Measurements from ENCODE around the gene MRPL24. TPM values are rescaled to one million over a fixed set of nuclear protein-coding genes. Genes with fewer than 3 reads are reported as not detected.
A peak's percentile ranks its signal among the peaks of the same experiment; 100 is the strongest.

Gene MRPL24
- total and polyA plus RNA-seq, 8 donors: 39.8 to 68.6 (median 48.3) TPM

GRCh38 chr1:156754219-156754618 is 13.3 kb upstream of the MRPL24 start:
- intact Hi-C loops (cut with DNase I): no loop called here
- Histone ChIP-seq H3K27ac (no peak overlapping the region), H3K4me3 (no peak overlapping the region), H3K4me1 (peaks cover 5 to 14% (median 6%) of the 10 kb centered on the region in 3 donors), H3K9me3 (no peaks in the 10 kb centered on the region), H3K36me3 (no peaks in the 10 kb centered on the region), H3K27me3 (no peaks in the 10 kb centered on the region)
- FAIRE-seq: no peak
- TF ChIP-seq CTCF (IDR thresholded peaks at IDR 0.05): no peak
- DNase-seq: no peak
- WGBS, 2 donors: 82 to 89% methylated on average over 8 of the region's 8 CpGs
- ATAC-seq: no peak

GRCh38 chr1:156752843-156753482 is 12.1 kb upstream of the MRPL24 start:
- intact Hi-C loops (cut with DNase I): no loop called here
- H3K4me1 ChIP-seq: peaks cover 14 to 23% (median 17%) of the 10 kb centered on the region in 3 donors
- no peak for TF ChIP-seq CTCF (IDR thresholded peaks at IDR 0.05)
- no peak for ATAC-seq
- H3K27ac ChIP-seq: peak overlapping the region in 1 of 4 donors; percentile 23
- H3K36me3 ChIP-seq: no peaks in the 10 kb centered on the region
- no peak for FAIRE-seq
- 7% methylated on average over 1 of the region's 1 CpG for WGBS, 2 donors
- no peaks in the 10 kb centered on the region for H3K27me3 ChIP-seq
- no peaks in the 10 kb centered on the region for H3K9me3 ChIP-seq
- peak overlapping the region; percentile 61 to 98 (median 96) for H3K4me3 ChIP-seq
- no peak for DNase-seq

- H3K4me1 ChIP-seq: peaks cover 18 to 29% (median 22%) of the 10 kb centered on the region in 3 donors
- H3K27ac ChIP-seq: peak overlapping the region; percentile 65 to 95 (median 92)
- H3K9me3 ChIP-seq: no peaks in the 10 kb centered on the region
- TF ChIP-seq CTCF (IDR thresholded peaks at IDR 0.05): no peak
- H3K36me3 ChIP-seq: no peaks in the 10 kb centered on the region
- FAIRE-seq: no peak
- 0% methylated on average over 52 to 68 of the region's 68 CpGs for WGBS, 2 donors
- peak; percentile 96 to 99 (median 98) for DNase-seq
- intact Hi-C loops (cut with DNase I): no loop called here
- no peaks in the 10 kb centered on the region for H3K27me3 ChIP-seq
- peak; percentile 80 to 84 (median 82) for ATAC-seq
- peak overlapping the region; percentile 61 to 98 (median 96) for H3K4me3 ChIP-seq
These were observed 11.0 kb upstream of the MRPL24 start for GRCh38 chr1:156751757-156752481.

- DNase-seq (no peak), FAIRE-seq (no peak), ATAC-seq (peak in 2 of 4 donors; percentile 38 to 52)
- Histone ChIP-seq H3K9me3 (no peaks in the 10 kb centered on the region), H3K27me3 (no peaks in the 10 kb centered on the region), H3K27ac (peak within 1 kb of the TSS; percentile 89 to 95 (median 92)), H3K4me1 (peaks cover 20 to 32% (median 22%) of the 10 kb centered on the region in 3 donors), H3K4me3 (peak within 1 kb of the TSS; percentile 61 to 98 (median 96)), H3K36me3 (no peaks in the 10 kb centered on the region)
- intact Hi-C loops (cut with DNase I): no loop called here
- 0 to 1% methylated on average over 42 to 48 of the region's 48 CpGs for WGBS, 2 donors
- TF ChIP-seq CTCF (IDR thresholded peaks at IDR 0.05): no peak
These were observed 10.5 kb upstream of the MRPL24 start, which contains the start of gene HDGF for GRCh38 chr1:156751451-156751756. Gene HDGF, minus strand, starts transcription at chr1:156751675. Its CDS starts 246 bp downstream, at chr1:156751429.
